HCT116 (cell line): ENCODE data around the gene TEX29. TPM values are rescaled to one million over a fixed set of nuclear protein-coding genes. Genes with fewer than 3 reads are reported as not detected.

Experiments used
- ATAC-seq: fragments of 200-7000 bp; cut with Tn5 transposase; 2 replicates; pipeline ENCODE4 v1.9.1; 2020; ENCODE audit warnings: mild to moderate bottlenecking, moderate library complexity
- BruUV-seq: library from RNA; stranded (reverse); fragments of 400-500 nt; replicated peaks from 2 replicates; lab custom pipeline; 2021; lab: Mats Ljungman, UMichigan
- CTCF ChIA-PET: fragments of 300-600 bp; sonication (Branson Sonifier 250); formaldehyde crosslinking; loops from one replicate; lab custom pipeline; 2021; ENCODE audit warnings: antibody characterized with exemption; lab: Charles Lee
- POLR2A ChIA-PET: fragments of 300-600, 350-600 bp; sonication (Branson Sonifier 250); formaldehyde crosslinking; loops from one replicate; lab custom pipeline; 2021; ENCODE audit warnings: antibody characterized with exemption; lab: Charles Lee
- RAD21 ChIA-PET, 2 experiments: fragments of 300-600 bp; sonication (Branson Sonifier 250); formaldehyde crosslinking; loops; one replicate each; lab custom pipeline; 2023; ENCODE audit warnings: low total read pairs in 2 of 2; ENCODE audit not compliant: uncharacterized antibody in 2 of 2, unreplicated experiment in 2 of 2, low non-redundant PET in 1 of 2; lab: Charles Lee
- DNase-seq: peaks from one replicate; pipeline ENCODE4 v3.0.0-alpha.2; 2010; ENCODE audit warnings: low read depth, low spot score
- H2AFZ ChIP-seq: fragments of 200-600 bp; shearing (Covaris generic), sonication (generic); 2 replicates; pipeline ENCODE4 v1.6.1; 2017; ENCODE audit warnings: low read depth, mixed run types, mixed read lengths, antibody characterized with exemption, low read length; ENCODE audit not compliant: poor library complexity, severe bottlenecking
- H3K27ac ChIP-seq: 2 replicates; pipeline ENCODE4 v1.5.1; 2012; ENCODE audit warnings: low read depth, low read length
- H3K27me3 ChIP-seq: fragments of 200-600 bp; sonication (generic); 2 replicates; pipeline ENCODE4 v1.6.1; 2016; ENCODE audit warnings: mixed run types, low read length, mixed read lengths; ENCODE audit not compliant: insufficient read depth
- H3K36me3 ChIP-seq, 2 experiments: fragments of 200-500 bp in 1 of 2; fragments of 200-600 bp in 1 of 2; sonication (Bioruptor generic) in 1 of 2; sonication (generic) in 1 of 2; 2 replicates each; pipeline versions ENCODE4 v1.5.1 to v1.6.1; 2014 to 2016; ENCODE audit warnings: low read length in 2 of 2, inconsistent platforms in 1 of 2, mixed read lengths in 1 of 2, mixed run types in 1 of 2; ENCODE audit not compliant: insufficient read depth in 2 of 2, control insufficient read depth in 1 of 2
- H3K4me1 ChIP-seq, 2 experiments: fragments of 200-600 bp in 1 of 2; sonication (generic) in 1 of 2; 2 replicates each; pipeline versions ENCODE4 v1.5.1 to v1.6.1; 2012 to 2017; ENCODE audit warnings: low read length in 2 of 2, inconsistent platforms in 1 of 2, mild to moderate bottlenecking in 1 of 2, mixed read lengths in 1 of 2, mixed run types in 1 of 2, moderate library complexity in 1 of 2; ENCODE audit not compliant: insufficient read depth in 2 of 2, control insufficient read depth in 1 of 2
- H3K4me2 ChIP-seq: fragments of 200-600 bp; sonication (generic); 2 replicates; pipeline ENCODE4 v1.6.1; 2017; ENCODE audit warnings: mixed run types, low read length, mixed read lengths
- H3K4me3 ChIP-seq, 2 experiments: fragments of 200-600 bp in 1 of 2; sonication (generic) in 1 of 2; replicated peaks in 1 of 2; 2 replicates each; pipeline ENCODE4 v1.5.1; 2011 to 2016; ENCODE audit warnings: low read length in 2 of 2, control low read depth in 1 of 2, low read depth in 1 of 2, mild to moderate bottlenecking in 1 of 2, mixed read lengths in 1 of 2, mixed run types in 1 of 2
- H3K79me2 ChIP-seq: fragments of 200-600 bp; sonication (generic); 2 replicates; pipeline ENCODE4 v1.6.1; 2017; ENCODE audit warnings: mild to moderate bottlenecking, mixed run types, low read length, moderate library complexity, mixed read lengths; ENCODE audit not compliant: insufficient read depth
- H3K9ac ChIP-seq: fragments of 200-600 bp; sonication (generic); 2 replicates; pipeline ENCODE4 v1.6.1; 2016; ENCODE audit warnings: low read length, mixed read lengths
- H3K9me2 ChIP-seq: fragments of 200-600 bp; sonication (generic), shearing (Covaris generic); 2 replicates; pipeline ENCODE4 v1.6.1; 2017; ENCODE audit warnings: mixed run types, mild to moderate bottlenecking, moderate library complexity; ENCODE audit not compliant: insufficient read depth
- H3K9me3 ChIP-seq, 2 experiments: fragments of 200-500 bp in 1 of 2; fragments of 200-600 bp in 1 of 2; sonication (Bioruptor generic) in 1 of 2; sonication (generic) in 1 of 2; 2 replicates each; pipeline ENCODE4 v1.6.1; 2014 to 2017; ENCODE audit warnings: low read length in 2 of 2, mixed read lengths in 2 of 2, inconsistent platforms in 1 of 2, low read depth in 1 of 2, mild to moderate bottlenecking in 1 of 2, mixed run types in 1 of 2, moderate library complexity in 1 of 2; ENCODE audit not compliant: control insufficient read depth in 1 of 2, insufficient read depth in 1 of 2
- H4K20me1 ChIP-seq: fragments of 200-600 bp; sonication (generic), shearing (Covaris generic); 2 replicates; pipeline ENCODE4 v1.6.1; 2017; ENCODE audit warnings: mixed run types, mild to moderate bottlenecking, moderate library complexity; ENCODE audit not compliant: insufficient read depth
- ATF3 ChIP-seq: IDR thresholded peaks from 2 replicates; pipeline ENCODE4 v1.6.1; 2012
- CBX3 ChIP-seq: IDR thresholded peaks from 2 replicates; pipeline ENCODE4 v1.6.1; 2012; ENCODE audit warnings: low read depth
- CEBPB ChIP-seq: IDR thresholded peaks from 2 replicates; pipeline ENCODE4 v1.6.1; 2012; ENCODE audit warnings: low read depth
- CTCF ChIP-seq, 3 experiments: fragments of 200-600 bp in 1 of 3; sonication (generic) in 1 of 3; IDR thresholded peaks in 2 of 3; conservative IDR thresholded peaks in 1 of 3; 2 replicates each; pipeline ENCODE4 v1.5.1; 2012 to 2017; ENCODE audit warnings: low read depth in 2 of 3, low read length in 2 of 3, antibody characterized with exemption in 1 of 3, borderline replicate concordance in 1 of 3, control low read depth in 1 of 3, mild to moderate bottlenecking in 1 of 3, mixed read lengths in 1 of 3, mixed run types in 1 of 3, moderate library complexity in 1 of 3; ENCODE audit not compliant: insufficient read depth in 1 of 3
- EGR1 ChIP-seq: IDR thresholded peaks from 2 replicates; pipeline ENCODE4 v1.6.1; 2012; ENCODE audit warnings: low read depth
- ELF1 ChIP-seq: IDR thresholded peaks from 2 replicates; pipeline ENCODE4 v1.6.1; 2012; ENCODE audit warnings: low read depth, borderline replicate concordance
- EZH2 ChIP-seq: fragments of 200-600 bp; sonication (generic); IDR thresholded peaks from 2 replicates; pipeline ENCODE4 v1.6.1; 2017; ENCODE audit warnings: antibody characterized with exemption, mixed run types
- EZH2phosphoT487 ChIP-seq: fragments of 200-600 bp; IDR thresholded peaks from 2 replicates; pipeline ENCODE4 v1.6.1; 2018; ENCODE audit warnings: antibody characterized with exemption, borderline replicate concordance
- FOSL1 ChIP-seq: IDR thresholded peaks from 2 replicates; pipeline ENCODE4 v1.6.1; 2012; ENCODE audit warnings: low read depth
- MAX ChIP-seq: IDR thresholded peaks from 2 replicates; pipeline ENCODE4 v1.6.1; 2012
- POLR2AphosphoS5 ChIP-seq: IDR thresholded peaks from 2 replicates; pipeline ENCODE4 v1.6.1; 2011; ENCODE audit warnings: mild to moderate bottlenecking, low read depth, low read length, moderate library complexity
- REST ChIP-seq: IDR thresholded peaks from 2 replicates; pipeline ENCODE4 v1.6.1; 2012; ENCODE audit warnings: low read depth
- SIN3A ChIP-seq: IDR thresholded peaks from 2 replicates; pipeline ENCODE4 v1.6.1; 2012; ENCODE audit warnings: low read depth
- SP1 ChIP-seq: IDR thresholded peaks from 2 replicates; pipeline ENCODE4 v1.6.1; 2012; ENCODE audit warnings: low read depth
- SRF ChIP-seq: IDR thresholded peaks from 2 replicates; pipeline ENCODE4 v1.6.1; 2012; ENCODE audit warnings: low read depth
- TCF7L2 ChIP-seq: IDR thresholded peaks from 2 replicates; pipeline ENCODE4 v1.7.0; 2011; ENCODE audit warnings: borderline replicate concordance, inconsistent platforms; ENCODE audit not compliant: insufficient read depth, insufficient read length; ENCODE audit errors: extremely low read depth
- YY1 ChIP-seq: IDR thresholded peaks from 2 replicates; pipeline ENCODE4 v1.6.1; 2011; ENCODE audit warnings: low read length, low read depth, moderate library complexity, mild to moderate bottlenecking; ENCODE audit not compliant: insufficient replicate concordance; ENCODE audit errors: extremely low read depth
- ZBTB33 ChIP-seq: IDR thresholded peaks from 2 replicates; pipeline ENCODE4 v1.6.1; 2011; ENCODE audit warnings: mild to moderate bottlenecking, low read length, moderate library complexity; ENCODE audit not compliant: insufficient replicate concordance; ENCODE audit errors: extremely low read depth
- ZFX ChIP-seq: fragments of 450-650 bp; IDR thresholded peaks from 2 replicates; pipeline ENCODE4 v1.6.1; 2017
- ZNF274 ChIP-seq: fragments of 200-500 bp; sonication (Bioruptor generic); IDR thresholded peaks from 2 replicates; pipeline ENCODE4 v1.6.1; 2014; ENCODE audit warnings: mild to moderate bottlenecking, low read depth, low read length, inconsistent platforms
- intact Hi-C: fragments of 100-400 bp; cut with micrococcal nuclease; formaldehyde crosslinking; loops from 2 replicates; pipeline ENCODE4 v1.10.0; 2022
- total RNA-seq: library from RNA; stranded (reverse); gene quantifications from one replicate; pipeline ENCODE4 v1.2.1, GENCODE V29; 2021; ENCODE audit not compliant: unreplicated experiment

Gene TEX29
- total RNA-seq, 1 experiment from 2014 or later: not detected

GRCh38 chr13:111323549-111323948 is 3.1 kb downstream of the TEX29 start:
- Histone ChIP-seq H3K27ac (no peak overlapping the region), H3K36me3 (no peaks in the 10 kb centered on the region), H3K9me2 (no peaks in the 10 kb centered on the region), H4K20me1 (no peaks in the 10 kb centered on the region), H3K4me1 (no peaks in the 10 kb centered on the region), H3K79me2 (no peaks in the 10 kb centered on the region), H3K27me3 (no peaks in the 10 kb centered on the region), H3K9me3 (no peaks in the 10 kb centered on the region), H3K4me3 (no peak overlapping the region), H3K4me2 (no peak overlapping the region), H2AFZ (no peak overlapping the region), H3K9ac (no peak overlapping the region)
- ChIA-PET RAD21 (no interaction called here), CTCF (no interaction called here), POLR2A (no interaction called here)
- no peak for TF ChIP-seq POLR2AphosphoS5
- TF ChIP-seq EZH2: no peak
- no peak for TF ChIP-seq FOSL1
- TF ChIP-seq ZNF274: no peak
- TF ChIP-seq TCF7L2: no peak
- TF ChIP-seq ZBTB33: no peak
- no peak for TF ChIP-seq YY1
- TF ChIP-seq SP1: no peak
- TF ChIP-seq ELF1: no peak
- no peak for TF ChIP-seq CBX3
- TF ChIP-seq ZFX: no peak
- TF ChIP-seq REST: no peak
- no peak for TF ChIP-seq EZH2phosphoT487
- no peak for TF ChIP-seq SIN3A
- TF ChIP-seq ATF3: no peak
- no peak for TF ChIP-seq CTCF (IDR thresholded peaks at IDR 0.05 in 2 of 3, conservative IDR thresholded peaks at IDR 0.05 in 1 of 3; ENCODE audit: borderline replicate concordance in 1 of 3, insufficient read depth in 1 of 3, low read depth in 2 of 3, low read length in 2 of 3)
- no peak for TF ChIP-seq SRF
- no peak for TF ChIP-seq CEBPB
- no peak for TF ChIP-seq MAX
- no peak for TF ChIP-seq EGR1
- intact Hi-C loops: no loop called here
- BruUV-seq: no TSS peak
- DNase-seq: no peak
- ATAC-seq: no peak
